GM19043 (cell line): ENCODE results near the gene CFAP69.
"Not testable (repeated sequence)": the region's sequence is repeated elsewhere in the genome, so short reads cannot be mapped to it uniquely, and the experiment has no call there.

Experiments used
- ATAC-seq: cut with Tn5 transposase; IDR thresholded peaks from one replicate; pipeline ENCODE4 v1.9.1; 2021; ENCODE audit warnings: low read depth; ENCODE audit not compliant: unreplicated experiment

The CFAP69 gene

GRCh38 chr7:90230834-90231233, 14.1 kb upstream of the CFAP69 start:
- ATAC-seq, result no peak

- ATAC-seq, result no peak
Observed at GRCh38 chr7:90231304-90231703, 13.7 kb upstream of the CFAP69 start.

DNA sequence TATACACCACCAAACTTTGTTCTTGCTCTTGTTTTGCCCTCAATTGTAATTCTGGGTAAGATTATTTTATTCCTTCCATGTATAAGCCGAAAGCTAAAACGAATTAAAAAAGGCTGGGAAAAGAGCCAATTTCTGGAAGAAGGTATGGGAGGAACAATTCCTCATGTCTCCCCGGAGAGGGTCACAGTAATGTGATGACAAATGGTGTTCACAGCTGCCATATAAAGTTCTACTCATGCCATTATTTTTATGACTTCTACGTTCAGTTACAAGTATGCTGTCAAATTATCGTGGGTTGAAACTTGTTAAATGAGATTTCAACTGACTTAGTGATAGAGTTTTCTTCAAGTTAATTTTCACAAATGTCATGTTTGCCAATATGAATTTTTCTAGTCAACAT, 12.5 kb upstream of the CFAP69 start:
- ATAC-seq, result no peak

GRCh38 chr7:90233569-90233968, 11.4 kb upstream of the CFAP69 start:
- no peak for ATAC-seq

GRCh38 chr7:90236721-90237289, 8.2 kb upstream of the CFAP69 start:
- ATAC-seq, result no peak

DNA sequence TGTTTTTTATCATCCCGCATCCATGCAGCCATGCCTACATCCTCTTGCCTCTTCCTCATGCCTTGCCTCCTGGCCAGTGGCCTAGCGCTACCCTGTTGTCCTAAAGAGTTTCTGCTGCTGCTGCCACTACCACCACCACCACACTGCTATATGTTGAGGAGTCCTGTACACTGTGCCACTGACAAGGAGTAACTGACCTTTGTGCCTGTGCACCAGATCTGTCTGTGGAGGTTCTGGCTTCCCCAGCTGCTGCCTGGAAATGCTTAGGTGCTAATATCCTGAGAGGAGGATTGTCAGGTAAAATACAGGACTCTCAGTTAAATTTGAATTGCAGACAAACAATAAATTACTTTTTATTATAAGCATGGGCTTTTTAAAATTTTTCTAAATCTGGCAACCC, 7.0 kb upstream of the CFAP69 start:
- no peak for ATAC-seq

GRCh38 chr7:90238583-90238982, 6.4 kb upstream of the CFAP69 start:
- ATAC-seq, result no peak

- ATAC-seq, result no peak
Observed at GRCh38 chr7:90239050-90239449, 5.9 kb upstream of the CFAP69 start.

- no peak for ATAC-seq
Observed at GRCh38 chr7:90239625-90240228, 5.2 kb upstream of the CFAP69 start.

GRCh38 chr7:90242369-90243168, 2.4 kb upstream of the CFAP69 start:
- ATAC-seq, result peak; percentile 54

- no peak for ATAC-seq
Observed at GRCh38 chr7:90243556-90243955, 1.4 kb upstream of the CFAP69 start.

- ATAC-seq, result no peak
Observed at GRCh38 chr7:90244565-90244908, 437 bp upstream of the CFAP69 start.

- no peak for ATAC-seq
Observed at GRCh38 chr7:90246171-90246570, 1.2 kb downstream of the CFAP69 start.

GRCh38 chr7:90248706-90249105, 3.7 kb downstream of the CFAP69 start:
- ATAC-seq, result no peak

DNA sequence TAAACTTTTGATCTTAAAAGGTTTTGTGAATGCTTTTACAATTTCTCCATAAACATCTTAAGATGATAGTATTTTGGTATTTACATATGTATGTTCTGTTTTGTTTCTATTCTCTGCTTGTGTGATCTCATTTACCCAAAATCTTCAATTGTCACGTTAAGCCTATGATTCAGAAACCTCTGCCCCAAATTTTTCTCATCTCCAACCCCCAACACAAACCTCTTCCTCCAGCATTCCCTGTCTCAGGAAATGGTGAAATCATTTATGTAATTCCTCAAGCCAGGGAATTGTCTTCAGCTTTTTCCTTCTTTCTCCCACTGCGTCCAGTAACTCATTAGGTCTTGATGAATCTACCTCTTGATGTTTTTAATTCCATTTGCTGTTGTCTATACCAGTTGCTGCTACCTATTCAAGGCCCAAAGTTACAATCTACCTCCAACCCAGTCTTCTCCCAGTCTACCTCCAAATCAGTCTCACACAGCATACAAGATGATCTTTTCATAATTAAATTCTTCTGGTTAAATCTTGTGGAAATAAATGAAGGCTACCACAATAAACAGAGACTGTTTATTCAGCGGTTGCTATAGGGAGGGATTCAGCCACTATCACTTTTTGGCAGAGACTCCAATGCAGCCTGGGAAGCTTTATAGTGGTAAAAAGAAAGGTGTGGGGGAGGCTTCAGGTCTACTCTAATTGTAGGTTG, 5.8 kb downstream of the CFAP69 start:
- no peak for ATAC-seq

DNA sequence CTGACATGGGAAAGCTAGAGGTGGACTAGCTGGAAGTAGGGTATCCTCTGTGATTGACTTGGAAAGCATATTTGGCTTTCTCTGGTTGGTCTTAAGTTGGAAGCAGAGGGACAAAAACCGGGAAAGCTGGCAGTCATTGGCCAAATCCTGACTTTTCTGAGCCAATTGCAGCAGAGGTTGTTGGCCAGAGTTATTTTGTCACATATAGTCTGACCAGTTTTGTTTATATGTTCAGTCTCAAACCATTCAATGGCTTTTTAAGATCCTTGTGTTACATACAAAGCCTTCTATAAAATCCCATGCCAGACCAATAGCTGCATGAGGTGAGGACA, 6.3 kb downstream of the CFAP69 start:
- no peak for ATAC-seq

DNA sequence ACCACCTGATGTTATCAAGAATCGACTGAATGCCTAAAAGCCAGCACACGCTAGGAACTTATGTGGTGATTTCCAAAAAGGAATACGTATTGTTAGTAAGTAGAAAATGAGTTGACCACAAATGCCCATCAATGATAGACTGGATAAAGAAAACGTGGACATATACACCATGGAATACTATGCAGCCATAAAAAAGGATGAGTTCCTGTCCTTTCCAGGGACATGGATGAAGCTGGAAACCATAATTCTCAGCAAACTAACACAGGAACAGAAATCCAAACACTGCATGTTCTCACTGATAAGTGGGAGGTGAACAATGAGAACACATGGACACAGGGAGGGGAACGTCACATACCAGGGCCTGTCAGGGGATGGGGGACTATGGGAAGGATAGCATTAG, 11.0 kb downstream of the CFAP69 start:
- not testable (repeated sequence) for ATAC-seq

DNA sequence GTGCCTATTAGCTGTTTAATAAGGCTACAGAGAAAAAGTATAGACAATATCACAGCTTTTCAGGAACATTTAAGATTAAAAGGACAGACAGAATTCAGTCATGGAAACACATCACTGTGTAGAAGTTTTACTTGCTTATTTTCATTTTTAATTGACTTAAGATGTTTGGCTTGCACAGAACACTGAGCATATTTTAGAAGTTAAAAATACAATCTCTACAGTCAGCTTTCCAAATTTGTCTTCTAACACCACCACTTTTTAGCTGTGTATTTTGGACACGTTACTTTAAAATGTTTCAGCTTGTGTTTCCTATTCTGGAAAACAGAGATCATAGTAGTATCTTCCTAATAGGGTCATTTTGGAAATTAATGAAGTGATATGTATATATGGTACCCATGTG, 11.8 kb downstream of the CFAP69 start:
- ATAC-seq, result no peak

DNA sequence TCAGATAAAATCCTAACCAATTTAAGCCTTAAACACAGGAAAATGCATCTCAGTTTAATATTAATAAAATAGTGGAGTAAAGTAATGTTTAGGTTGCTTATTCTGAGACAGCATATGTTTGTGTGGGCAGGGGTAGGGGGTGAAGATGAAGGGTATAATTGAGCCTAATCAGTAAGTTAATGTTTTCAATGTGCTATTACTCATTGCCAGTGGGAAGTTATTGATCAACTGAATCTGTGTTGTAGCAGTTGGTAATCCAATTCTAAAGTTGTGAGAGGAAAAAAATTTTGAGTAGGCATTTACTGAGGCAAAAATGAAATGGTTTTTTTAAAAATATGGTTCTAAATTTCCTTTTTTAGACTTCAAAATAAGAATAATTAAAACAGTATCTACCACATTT, 16.5 kb downstream of the CFAP69 start:
- no peak for ATAC-seq

- ATAC-seq, result peak; percentile 81
Observed at GRCh38 chr7:90262438-90262837, 17.5 kb downstream of the CFAP69 start.

GRCh38 chr7:90266808-90267207, 21.8 kb downstream of the CFAP69 start:
- ATAC-seq, result no peak
